GM12878 (cell line): ENCODE measurements around the gene DNAAF3. TPM values are rescaled to one million over a fixed set of nuclear protein-coding genes. Genes with fewer than 3 reads are reported as not detected.

Experiments used
- CBFB ChIP-seq: IDR thresholded peaks from 2 replicates; pipeline ENCODE4 v1.6.1; 2016; ENCODE audit warnings: antibody characterized with exemption, low read depth
- CBX5 ChIP-seq: sonication (generic); IDR thresholded peaks from 2 replicates; pipeline ENCODE4 v1.6.1; 2016; ENCODE audit warnings: low read depth, moderate library complexity, mild to moderate bottlenecking, inconsistent platforms
- FOXK2 ChIP-seq: fragments of 450-650 bp; IDR thresholded peaks from 2 replicates; pipeline ENCODE4 v1.6.1; 2017; ENCODE audit warnings: mild to moderate bottlenecking, moderate library complexity
- HCFC1 ChIP-seq: fragments of 150-350 bp; IDR thresholded peaks from 2 replicates; pipeline ENCODE4 v1.6.1; 2014; ENCODE audit warnings: low read length
- HDGF ChIP-seq: fragments of 450-650 bp; IDR thresholded peaks from 2 replicates; pipeline ENCODE4 v1.6.1; 2016; ENCODE audit warnings: antibody characterized with exemption
- JUND ChIP-seq: IDR thresholded peaks from 2 replicates; pipeline ENCODE4 v1.6.1; 2012; ENCODE audit warnings: low read depth, mild to moderate bottlenecking, low read length, improper control_type of control experiment, moderate library complexity
- MTA2 ChIP-seq: fragments of 450-650 bp; IDR thresholded peaks from 2 replicates; pipeline ENCODE4 v1.6.1; 2016; ENCODE audit warnings: low read depth, mild to moderate bottlenecking, moderate library complexity
- PAX5 ChIP-seq: IDR thresholded peaks from 2 replicates; pipeline ENCODE4 v1.6.1; 2011; ENCODE audit warnings: low read depth, low read length, borderline replicate concordance
- RAD21 ChIP-seq: IDR thresholded peaks from 2 replicates; pipeline ENCODE4 v1.6.1; 2011; ENCODE audit warnings: mild to moderate bottlenecking, low read depth, low read length, moderate library complexity; ENCODE audit not compliant: insufficient read depth
- RELA ChIP-seq: fragments of 450-650 bp; IDR thresholded peaks from 2 replicates; pipeline ENCODE4 v1.8.0; 2014; ENCODE audit warnings: borderline replicate concordance; ENCODE audit not compliant: partially characterized antibody
- SMAD1 ChIP-seq: fragments of 450-650 bp; IDR thresholded peaks from 2 replicates; pipeline ENCODE4 v1.6.1; 2018; ENCODE audit warnings: mild to moderate bottlenecking, low read depth; ENCODE audit not compliant: partially characterized antibody
- SMC3 ChIP-seq: IDR thresholded peaks from 2 replicates; pipeline ENCODE4 v1.6.1; 2011; ENCODE audit warnings: low read length, improper control_type of control experiment, borderline replicate concordance
- SP1 ChIP-seq: IDR thresholded peaks from one replicate; pipeline ENCODE4 v1.6.1; 2011; ENCODE audit warnings: low read depth, low read length
- STAT1 ChIP-seq: fragments of 450-650 bp; conservative IDR thresholded peaks from 2 replicates; pipeline ENCODE4 v1.6.1; 2014; ENCODE audit warnings: antibody characterized with exemption, mild to moderate bottlenecking
- SUZ12 ChIP-seq: fragments of 200-600 bp; sonication (generic); IDR thresholded peaks from one replicate; pipeline ENCODE4 v1.6.1; 2018; ENCODE audit warnings: antibody characterized with exemption, mild to moderate bottlenecking; ENCODE audit not compliant: unreplicated experiment
- TBL1XR1 ChIP-seq: IDR thresholded peaks from 2 replicates; pipeline ENCODE4 v1.6.1; 2012; ENCODE audit warnings: low read depth, low read length, improper control_type of control experiment
- ZBED1 ChIP-seq: IDR thresholded peaks from 2 replicates; pipeline ENCODE4 v1.6.1; 2016; ENCODE audit warnings: borderline replicate concordance
- ZNF274 ChIP-seq: IDR thresholded peaks from one replicate; pipeline ENCODE4 v1.8.0; 2011; ENCODE audit not compliant: insufficient read length, insufficient read depth
- ZNF384 ChIP-seq: IDR thresholded peaks from 2 replicates; pipeline ENCODE4 v1.6.1; 2012; ENCODE audit warnings: low read depth, mild to moderate bottlenecking, low read length, improper control_type of control experiment, borderline replicate concordance
- ZZZ3 ChIP-seq: IDR thresholded peaks from 2 replicates; pipeline ENCODE4 v1.6.1; 2011; ENCODE audit warnings: low read depth; ENCODE audit not compliant: control insufficient read depth, insufficient read length
- polyA plus RNA-seq, 11 experiments: library from polyadenylated mRNA; depleted of rRNA in 4 of 11; unstranded in 6 of 11; stranded (reverse) in 5 of 11; fragments of >200 nt; fragmentation: Nextera tagmentation in 4 of 11; fragmentation: Illumina TruSeq in 1 of 11; extraction: Ambion mirVana in 4 of 11; extraction: Trizol in 1 of 11; gene quantifications; 1 replicate in 1 of 11; 2 replicates in 10 of 11; pipeline versions ENCODE4 v1.2.1 to v1.2.3, GENCODE V29; 2011 to 2016; ENCODE audit warnings: inconsistent platforms in 2 of 11, missing spikeins in 2 of 11, low read depth in 1 of 11
- total RNA-seq, 4 experiments: library from RNA; depleted of rRNA in 3 of 4; stranded (reverse); fragments of >200 nt in 3 of 4; fragmentation: Illumina TruSeq in 1 of 4; extraction: Trizol in 1 of 4; gene quantifications; 2 replicates each; pipeline versions ENCODE4 v1.2.1 to v1.2.3, GENCODE V29; 2013 to 2021
- TF ChIP-seq, protein P1 (sequence below): IDR thresholded peaks from 2 replicates; pipeline ENCODE4 v1.6.1; 2012; ENCODE audit warnings: low read depth, low read length, improper control_type of control experiment
- TF ChIP-seq, protein P2 (sequence below): IDR thresholded peaks from 2 replicates; pipeline ENCODE4 v1.6.1; 2012; ENCODE audit warnings: low read depth, low read length, improper control_type of control experiment
- TF ChIP-seq, protein P3 (sequence below): fragments of 450-650 bp; formaldehyde crosslinking; IDR thresholded peaks from 2 replicates; pipeline ENCODE4 v1.4.0; 2020; ENCODE audit warnings: mild to moderate bottlenecking, moderate library complexity
- TF ChIP-seq, protein P4 (sequence below): fragments of 450-650 bp; IDR thresholded peaks from 2 replicates; pipeline ENCODE4 v1.6.1; 2017; ENCODE audit warnings: borderline replicate concordance
- TF ChIP-seq, protein P5 (sequence below): fragments of 450-650 bp; IDR thresholded peaks from 2 replicates; pipeline ENCODE4 v1.6.1; 2014; ENCODE audit warnings: mild to moderate bottlenecking

Gene DNAAF3
- total and polyA plus RNA-seq, 10 of the 15 experiments (the other 5 are each of a cell fraction or from before 2014, with no cell fraction given): not detected

DNA sequence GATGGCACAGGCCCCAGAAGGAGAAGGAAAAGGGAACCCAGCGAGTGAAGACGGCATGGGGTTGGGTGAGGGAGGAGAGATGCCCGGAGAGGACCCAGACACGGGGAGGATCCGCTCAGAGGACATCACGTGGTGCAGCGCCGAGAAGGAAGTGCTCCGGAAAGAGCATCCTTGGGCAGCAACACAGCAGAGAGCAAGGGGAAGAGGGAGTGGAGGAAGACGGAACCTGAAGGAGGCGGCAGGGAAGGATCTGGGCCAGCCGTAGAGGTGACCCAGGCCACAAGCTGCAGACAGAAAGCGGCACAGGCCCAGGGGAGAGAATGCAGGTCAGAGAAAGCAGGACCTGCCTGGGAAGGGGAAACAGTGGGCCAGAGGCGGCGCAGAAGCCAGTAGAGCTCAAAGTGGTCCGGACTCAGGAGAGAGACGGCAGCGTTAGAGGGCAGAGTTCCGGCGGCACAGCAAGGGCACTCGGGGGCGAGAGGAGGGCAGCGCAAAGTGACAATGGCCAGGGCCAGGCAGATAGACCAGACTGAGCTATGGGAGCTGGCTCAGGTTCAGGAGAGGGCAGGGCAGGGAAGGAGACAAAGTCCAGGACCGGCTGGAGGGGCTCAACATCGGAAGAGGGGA lies 50.1 kb downstream of the DNAAF3 start (continued):
- TF ChIP-seq CBX5 (no peak), SUZ12 (no peak), ZNF384 (no peak), SMC3 (no peak), TBL1XR1 (no peak), CBFB (no peak), SP1 (no peak), MTA2 (no peak; the same call in 1 of the 2 replicates), FOXK2 (no peak), SMAD1 (no peak), STAT1 (no peak), ZNF274 (no peak), RAD21 (no peak), PAX5 (no peak), ZBED1 (no peak), HDGF (peak; percentile 69; the same call in 1 of the 2 replicates), HCFC1 (no peak), ZZZ3 (no peak), RELA (no peak), JUND (no peak)
- TF ChIP-seq, protein P1, sequence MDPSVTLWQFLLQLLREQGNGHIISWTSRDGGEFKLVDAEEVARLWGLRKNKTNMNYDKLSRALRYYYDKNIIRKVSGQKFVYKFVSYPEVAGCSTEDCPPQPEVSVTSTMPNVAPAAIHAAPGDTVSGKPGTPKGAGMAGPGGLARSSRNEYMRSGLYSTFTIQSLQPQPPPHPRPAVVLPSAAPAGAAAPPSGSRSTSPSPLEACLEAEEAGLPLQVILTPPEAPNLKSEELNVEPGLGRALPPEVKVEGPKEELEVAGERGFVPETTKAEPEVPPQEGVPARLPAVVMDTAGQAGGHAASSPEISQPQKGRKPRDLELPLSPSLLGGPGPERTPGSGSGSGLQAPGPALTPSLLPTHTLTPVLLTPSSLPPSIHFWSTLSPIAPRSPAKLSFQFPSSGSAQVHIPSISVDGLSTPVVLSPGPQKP: no peak
- TF ChIP-seq, protein P2, sequence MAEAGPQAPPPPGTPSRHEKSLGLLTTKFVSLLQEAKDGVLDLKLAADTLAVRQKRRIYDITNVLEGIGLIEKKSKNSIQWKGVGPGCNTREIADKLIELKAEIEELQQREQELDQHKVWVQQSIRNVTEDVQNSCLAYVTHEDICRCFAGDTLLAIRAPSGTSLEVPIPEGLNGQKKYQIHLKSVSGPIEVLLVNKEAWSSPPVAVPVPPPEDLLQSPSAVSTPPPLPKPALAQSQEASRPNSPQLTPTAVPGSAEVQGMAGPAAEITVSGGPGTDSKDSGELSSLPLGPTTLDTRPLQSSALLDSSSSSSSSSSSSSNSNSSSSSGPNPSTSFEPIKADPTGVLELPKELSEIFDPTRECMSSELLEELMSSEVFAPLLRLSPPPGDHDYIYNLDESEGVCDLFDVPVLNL: no peak
- TF ChIP-seq, protein P3, sequence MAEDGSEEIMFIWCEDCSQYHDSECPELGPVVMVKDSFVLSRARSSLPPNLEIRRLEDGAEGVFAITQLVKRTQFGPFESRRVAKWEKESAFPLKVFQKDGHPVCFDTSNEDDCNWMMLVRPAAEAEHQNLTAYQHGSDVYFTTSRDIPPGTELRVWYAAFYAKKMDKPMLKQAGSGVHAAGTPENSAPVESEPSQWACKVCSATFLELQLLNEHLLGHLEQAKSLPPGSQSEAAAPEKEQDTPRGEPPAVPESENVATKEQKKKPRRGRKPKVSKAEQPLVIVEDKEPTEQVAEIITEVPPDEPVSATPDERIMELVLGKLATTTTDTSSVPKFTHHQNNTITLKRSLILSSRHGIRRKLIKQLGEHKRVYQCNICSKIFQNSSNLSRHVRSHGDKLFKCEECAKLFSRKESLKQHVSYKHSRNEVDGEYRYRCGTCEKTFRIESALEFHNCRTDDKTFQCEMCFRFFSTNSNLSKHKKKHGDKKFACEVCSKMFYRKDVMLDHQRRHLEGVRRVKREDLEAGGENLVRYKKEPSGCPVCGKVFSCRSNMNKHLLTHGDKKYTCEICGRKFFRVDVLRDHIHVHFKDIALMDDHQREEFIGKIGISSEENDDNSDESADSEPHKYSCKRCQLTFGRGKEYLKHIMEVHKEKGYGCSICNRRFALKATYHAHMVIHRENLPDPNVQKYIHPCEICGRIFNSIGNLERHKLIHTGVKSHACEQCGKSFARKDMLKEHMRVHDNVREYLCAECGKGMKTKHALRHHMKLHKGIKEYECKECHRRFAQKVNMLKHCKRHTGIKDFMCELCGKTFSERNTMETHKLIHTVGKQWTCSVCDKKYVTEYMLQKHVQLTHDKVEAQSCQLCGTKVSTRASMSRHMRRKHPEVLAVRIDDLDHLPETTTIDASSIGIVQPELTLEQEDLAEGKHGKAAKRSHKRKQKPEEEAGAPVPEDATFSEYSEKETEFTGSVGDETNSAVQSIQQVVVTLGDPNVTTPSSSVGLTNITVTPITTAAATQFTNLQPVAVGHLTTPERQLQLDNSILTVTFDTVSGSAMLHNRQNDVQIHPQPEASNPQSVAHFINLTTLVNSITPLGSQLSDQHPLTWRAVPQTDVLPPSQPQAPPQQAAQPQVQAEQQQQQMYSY (CRISPR knock-in tag): no peak
- TF ChIP-seq, protein P4, sequence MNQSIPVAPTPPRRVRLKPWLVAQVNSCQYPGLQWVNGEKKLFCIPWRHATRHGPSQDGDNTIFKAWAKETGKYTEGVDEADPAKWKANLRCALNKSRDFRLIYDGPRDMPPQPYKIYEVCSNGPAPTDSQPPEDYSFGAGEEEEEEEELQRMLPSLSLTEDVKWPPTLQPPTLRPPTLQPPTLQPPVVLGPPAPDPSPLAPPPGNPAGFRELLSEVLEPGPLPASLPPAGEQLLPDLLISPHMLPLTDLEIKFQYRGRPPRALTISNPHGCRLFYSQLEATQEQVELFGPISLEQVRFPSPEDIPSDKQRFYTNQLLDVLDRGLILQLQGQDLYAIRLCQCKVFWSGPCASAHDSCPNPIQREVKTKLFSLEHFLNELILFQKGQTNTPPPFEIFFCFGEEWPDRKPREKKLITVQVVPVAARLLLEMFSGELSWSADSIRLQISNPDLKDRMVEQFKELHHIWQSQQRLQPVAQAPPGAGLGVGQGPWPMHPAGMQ: no peak
- TF ChIP-seq, protein P5, sequence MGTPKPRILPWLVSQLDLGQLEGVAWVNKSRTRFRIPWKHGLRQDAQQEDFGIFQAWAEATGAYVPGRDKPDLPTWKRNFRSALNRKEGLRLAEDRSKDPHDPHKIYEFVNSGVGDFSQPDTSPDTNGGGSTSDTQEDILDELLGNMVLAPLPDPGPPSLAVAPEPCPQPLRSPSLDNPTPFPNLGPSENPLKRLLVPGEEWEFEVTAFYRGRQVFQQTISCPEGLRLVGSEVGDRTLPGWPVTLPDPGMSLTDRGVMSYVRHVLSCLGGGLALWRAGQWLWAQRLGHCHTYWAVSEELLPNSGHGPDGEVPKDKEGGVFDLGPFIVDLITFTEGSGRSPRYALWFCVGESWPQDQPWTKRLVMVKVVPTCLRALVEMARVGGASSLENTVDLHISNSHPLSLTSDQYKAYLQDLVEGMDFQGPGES: no peak
